Mammary epithelial cell (primary cell): ENCODE data around the gene TCF4.

Source experiments
- EZH2 ChIP-seq: IDR thresholded peaks from 2 replicates; pipeline ENCODE4 v1.6.1; 2012; ENCODE audit warnings: low read length, inconsistent platforms, borderline replicate concordance
- TF ChIP-seq, protein P1 (sequence below), 2 donors: IDR thresholded peaks in 1 of 2; conservative IDR thresholded peaks in 1 of 2; 2 replicates each; pipeline ENCODE4 v1.5.1; 2011 to 2012; ENCODE audit warnings: inconsistent platforms in 2 of 2, low read length in 2 of 2, mild to moderate bottlenecking in 2 of 2, control low read depth in 1 of 2, low read depth in 1 of 2; ENCODE audit not compliant: insufficient read depth in 1 of 2; ENCODE audit errors: extremely low read depth in 1 of 2

GRCh38 chr18:55427951-55428350 lies 160.0 kb downstream of the TCF4 start:
- TF ChIP-seq, protein P1, sequence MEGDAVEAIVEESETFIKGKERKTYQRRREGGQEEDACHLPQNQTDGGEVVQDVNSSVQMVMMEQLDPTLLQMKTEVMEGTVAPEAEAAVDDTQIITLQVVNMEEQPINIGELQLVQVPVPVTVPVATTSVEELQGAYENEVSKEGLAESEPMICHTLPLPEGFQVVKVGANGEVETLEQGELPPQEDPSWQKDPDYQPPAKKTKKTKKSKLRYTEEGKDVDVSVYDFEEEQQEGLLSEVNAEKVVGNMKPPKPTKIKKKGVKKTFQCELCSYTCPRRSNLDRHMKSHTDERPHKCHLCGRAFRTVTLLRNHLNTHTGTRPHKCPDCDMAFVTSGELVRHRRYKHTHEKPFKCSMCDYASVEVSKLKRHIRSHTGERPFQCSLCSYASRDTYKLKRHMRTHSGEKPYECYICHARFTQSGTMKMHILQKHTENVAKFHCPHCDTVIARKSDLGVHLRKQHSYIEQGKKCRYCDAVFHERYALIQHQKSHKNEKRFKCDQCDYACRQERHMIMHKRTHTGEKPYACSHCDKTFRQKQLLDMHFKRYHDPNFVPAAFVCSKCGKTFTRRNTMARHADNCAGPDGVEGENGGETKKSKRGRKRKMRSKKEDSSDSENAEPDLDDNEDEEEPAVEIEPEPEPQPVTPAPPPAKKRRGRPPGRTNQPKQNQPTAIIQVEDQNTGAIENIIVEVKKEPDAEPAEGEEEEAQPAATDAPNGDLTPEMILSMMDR (conservative IDR thresholded peaks at IDR 0.05 in 1 of 2, IDR thresholded peaks at IDR 0.05 in 1 of 2; ENCODE audit: extremely low read depth in 1 of 2, insufficient read depth in 1 of 2, low read depth in 1 of 2, low read length in 2 of 2), result no peak
- no peak for TF ChIP-seq EZH2
